Measurements from ENCODE around the gene PIP5K1C. TPM values are rescaled to one million over a fixed set of nuclear protein-coding genes. Genes with fewer than 3 reads are reported as not detected.

Gene PIP5K1C
- total RNA-seq, 1 experiment from 2014 or later, result 35.5 TPM

- POLR2A ChIA-PET (ENCODE audit: low non-redundant PET), result interaction anchor here (0.7 kb wide), 1 partner anchor 16 kb away, joined by 3 read pairs; the partner anchor contains the start of gene MRPL54
- DNase-seq (ENCODE audit: low spot score), result no peak
- CTCF ChIA-PET, result no interaction called here
- Histone ChIP-seq H3K27me3 (replicated peaks; ENCODE audit: insufficient read depth, low read depth, low read length, poor library complexity) (no peaks in the 10 kb centered on the region), H3K36me3 (ENCODE audit: insufficient read depth, low read length, poor library complexity, severe bottlenecking) (peaks cover 11% of the 10 kb centered on the region), H3K27ac (ENCODE audit: low read depth, low read length, poor library complexity, severe bottlenecking) (no peak overlapping the region), H3K9me3 (ENCODE audit: low read depth, low read length, poor library complexity, severe bottlenecking) (no peaks in the 10 kb centered on the region), H3K4me1 (ENCODE audit: insufficient read depth, low read length, poor library complexity, severe bottlenecking) (no peaks in the 10 kb centered on the region), H3K4me3 (ENCODE audit: low read depth, low read length, poor library complexity, severe bottlenecking) (no peak overlapping the region)
- BruUV-seq (replicated peaks), result no TSS peak
- TF ChIP-seq CTCF (conservative IDR thresholded peaks at IDR 0.05; ENCODE audit: low read depth, low read length), result no peak
- TF ChIP-seq EZH2 (IDR thresholded peaks at IDR 0.05; ENCODE audit: borderline replicate concordance, low read depth, low read length, poor library complexity, severe bottlenecking), result no peak
- intact Hi-C loops (cut with micrococcal nuclease; ENCODE audit: unreplicated experiment), result no loop called here
Observed at GRCh38 chr19:3746371-3747056, 46.2 kb upstream of the PIP5K1C start.

- H3K36me3 ChIP-seq (ENCODE audit: insufficient read depth, low read length, poor library complexity, severe bottlenecking), result peaks cover 5% of the 10 kb centered on the region
- H3K4me3 ChIP-seq (ENCODE audit: low read depth, low read length, poor library complexity, severe bottlenecking), result no peak overlapping the region
- POLR2A ChIA-PET (ENCODE audit: low non-redundant PET), result no interaction called here
- CTCF ChIA-PET, result no interaction called here
- intact Hi-C loops (cut with micrococcal nuclease; ENCODE audit: unreplicated experiment), result no loop called here
- TF ChIP-seq CTCF (conservative IDR thresholded peaks at IDR 0.05; ENCODE audit: low read depth, low read length) (no peak), EZH2 (IDR thresholded peaks at IDR 0.05; ENCODE audit: borderline replicate concordance, low read depth, low read length, poor library complexity, severe bottlenecking) (no peak)
- no peaks in the 10 kb centered on the region for H3K27me3 ChIP-seq (replicated peaks; ENCODE audit: insufficient read depth, low read depth, low read length, poor library complexity)
- no TSS peak for BruUV-seq (replicated peaks)
- H3K27ac ChIP-seq (ENCODE audit: low read depth, low read length, poor library complexity, severe bottlenecking), result no peak overlapping the region
- DNase-seq (ENCODE audit: low spot score), result no peak
- no peaks in the 10 kb centered on the region for H3K4me1 ChIP-seq (ENCODE audit: insufficient read depth, low read length, poor library complexity, severe bottlenecking)
- H3K9me3 ChIP-seq (ENCODE audit: low read depth, low read length, poor library complexity, severe bottlenecking), result no peaks in the 10 kb centered on the region
Observed at GRCh38 chr19:3745363-3746045, 45.2 kb upstream of the PIP5K1C start.

DNA sequence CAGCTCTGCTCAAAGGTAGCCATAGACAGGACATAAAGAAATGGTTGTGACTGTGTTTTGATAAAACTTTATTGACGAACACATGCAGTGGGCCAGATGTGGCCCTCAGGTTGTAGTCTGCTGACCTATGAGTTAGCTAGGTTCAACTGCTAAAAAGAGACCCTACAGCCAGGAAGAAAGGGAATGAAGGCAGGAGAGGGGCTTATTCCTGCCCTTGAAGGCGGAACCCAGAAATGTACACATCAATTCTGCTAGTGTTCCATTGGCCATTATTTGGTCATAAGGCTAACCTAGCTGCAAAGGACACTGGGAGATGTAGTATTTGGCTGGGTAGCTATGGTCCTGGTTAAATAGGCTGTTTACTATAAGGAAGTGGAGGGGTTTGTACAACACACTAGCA, 43.2 kb upstream of the PIP5K1C start:
- intact Hi-C loops (cut with micrococcal nuclease; ENCODE audit: unreplicated experiment), result no loop called here
- peak; percentile 51 for DNase-seq (ENCODE audit: low spot score)
- Histone ChIP-seq H3K27me3 (replicated peaks; ENCODE audit: insufficient read depth, low read depth, low read length, poor library complexity) (no peaks in the 10 kb centered on the region), H3K27ac (ENCODE audit: low read depth, low read length, poor library complexity, severe bottlenecking) (no peak overlapping the region), H3K4me1 (ENCODE audit: insufficient read depth, low read length, poor library complexity, severe bottlenecking) (no peaks in the 10 kb centered on the region), H3K4me3 (ENCODE audit: low read depth, low read length, poor library complexity, severe bottlenecking) (no peak overlapping the region), H3K9me3 (ENCODE audit: low read depth, low read length, poor library complexity, severe bottlenecking) (no peaks in the 10 kb centered on the region), H3K36me3 (ENCODE audit: insufficient read depth, low read length, poor library complexity, severe bottlenecking) (no peaks in the 10 kb centered on the region)
- no peak for TF ChIP-seq EZH2 (IDR thresholded peaks at IDR 0.05; ENCODE audit: borderline replicate concordance, low read depth, low read length, poor library complexity, severe bottlenecking)
- no peak for TF ChIP-seq CTCF (conservative IDR thresholded peaks at IDR 0.05; ENCODE audit: low read depth, low read length)
- BruUV-seq (replicated peaks), result no TSS peak
- ChIA-PET CTCF (no interaction called here), POLR2A (ENCODE audit: low non-redundant PET) (no interaction called here)
